HG02610 (cell line): ENCODE measurements around the gene C1orf159.
"Not testable (repeated sequence)": the region's sequence is repeated elsewhere in the genome, so short reads cannot be mapped to it uniquely, and the experiment has no call there.

Experiments
- ATAC-seq: cut with Tn5 transposase; IDR thresholded peaks from one replicate; pipeline ENCODE4 v1.9.1; 2021; ENCODE audit warnings: mild to moderate bottlenecking, moderate library complexity; ENCODE audit not compliant: unreplicated experiment

Gene C1orf159

DNA sequence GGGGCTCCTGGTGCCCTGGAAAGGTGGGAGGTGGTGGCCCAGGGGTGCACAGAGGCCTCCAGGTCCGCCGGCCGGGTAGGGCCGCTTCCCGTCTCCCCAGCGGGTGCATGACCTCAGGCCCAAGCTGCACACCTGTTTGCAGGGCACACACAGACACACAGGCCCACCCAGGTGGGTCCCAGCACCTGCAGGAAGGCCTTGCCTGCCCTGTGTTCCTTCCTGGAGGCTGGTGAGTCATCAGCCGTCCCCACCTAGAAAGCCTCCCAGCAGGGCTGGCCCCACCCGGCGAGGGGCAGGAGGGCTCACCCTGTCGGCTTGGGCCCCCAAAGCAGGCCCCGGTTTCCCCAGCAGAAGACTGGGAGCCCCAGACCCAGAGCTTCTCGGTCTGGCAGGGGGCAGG lies 34.2 kb upstream of the C1orf159 start:
- ATAC-seq = no peak

DNA sequence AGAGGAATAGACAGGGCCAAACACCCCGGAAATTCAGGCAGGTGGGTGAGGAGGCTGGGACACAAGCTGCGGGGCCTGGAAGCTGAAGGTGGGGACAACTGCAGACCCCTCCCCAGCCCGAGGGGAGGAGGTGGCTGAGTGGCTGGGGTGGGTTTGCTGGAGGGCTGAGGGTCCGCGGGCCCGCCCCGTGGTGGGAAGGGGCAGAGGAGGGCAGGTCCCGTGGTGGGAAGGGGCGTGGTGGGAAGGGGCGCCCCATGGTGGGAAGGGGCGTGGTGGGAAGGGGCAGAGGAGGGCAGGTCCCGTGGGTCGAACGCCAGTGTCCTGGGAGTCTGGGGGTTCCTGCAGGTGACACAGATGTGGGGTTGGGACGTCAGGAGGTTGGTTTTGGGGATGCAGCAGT lies 33.5 kb upstream of the C1orf159 start:
- ATAC-seq = no peak

GRCh38 chr1:1148569-1148968 lies 32.7 kb upstream of the C1orf159 start:
- no peak for ATAC-seq

DNA sequence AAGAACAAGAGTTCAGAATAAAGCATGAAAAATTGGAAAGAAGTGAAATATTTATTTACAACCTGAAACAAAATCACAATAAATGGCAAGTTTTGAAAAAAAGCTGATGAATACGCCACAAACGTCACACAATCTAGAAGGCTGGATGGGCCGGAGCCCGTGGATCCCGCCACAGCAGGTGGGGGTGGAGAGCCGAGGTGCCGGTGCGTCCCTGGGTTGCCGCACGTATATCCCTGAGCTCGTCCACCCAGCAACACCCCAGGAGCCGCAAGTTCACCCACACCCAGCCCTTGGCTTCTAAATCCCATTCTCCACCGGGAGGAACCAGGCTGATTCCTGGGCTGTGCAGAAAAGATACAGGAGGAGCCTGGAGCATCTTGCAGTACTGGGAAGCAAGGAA lies 32.2 kb upstream of the C1orf159 start:
- ATAC-seq = no peak

GRCh38 chr1:1146596-1146995 lies 30.7 kb upstream of the C1orf159 start:
- ATAC-seq = no peak

DNA sequence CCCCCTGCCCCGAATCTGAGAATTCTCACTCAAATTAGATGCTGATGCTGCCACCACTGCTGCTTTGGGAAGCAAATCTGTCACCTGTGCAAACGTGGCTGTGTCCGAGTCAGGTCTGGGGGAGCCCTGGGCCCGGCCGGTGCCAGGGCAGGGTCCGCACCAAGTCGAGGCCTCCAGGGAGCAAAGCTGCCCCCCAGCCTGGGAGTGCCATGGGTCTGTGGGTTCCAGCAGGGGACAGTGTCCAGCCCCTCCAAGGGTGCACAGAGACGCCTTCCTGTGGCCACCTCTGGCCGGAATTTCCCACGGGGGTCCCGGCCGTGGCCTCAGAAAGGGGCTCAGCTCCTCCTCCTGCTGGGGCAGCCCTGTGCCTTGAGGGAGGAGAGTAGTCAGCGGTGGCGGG lies 30.1 kb upstream of the C1orf159 start:
- no peak for ATAC-seq

GRCh38 chr1:1145547-1145914 lies 29.6 kb upstream of the C1orf159 start:
- no peak for ATAC-seq

- ATAC-seq = no peak
These were observed 29.1 kb upstream of the C1orf159 start for GRCh38 chr1:1144843-1145546.

DNA sequence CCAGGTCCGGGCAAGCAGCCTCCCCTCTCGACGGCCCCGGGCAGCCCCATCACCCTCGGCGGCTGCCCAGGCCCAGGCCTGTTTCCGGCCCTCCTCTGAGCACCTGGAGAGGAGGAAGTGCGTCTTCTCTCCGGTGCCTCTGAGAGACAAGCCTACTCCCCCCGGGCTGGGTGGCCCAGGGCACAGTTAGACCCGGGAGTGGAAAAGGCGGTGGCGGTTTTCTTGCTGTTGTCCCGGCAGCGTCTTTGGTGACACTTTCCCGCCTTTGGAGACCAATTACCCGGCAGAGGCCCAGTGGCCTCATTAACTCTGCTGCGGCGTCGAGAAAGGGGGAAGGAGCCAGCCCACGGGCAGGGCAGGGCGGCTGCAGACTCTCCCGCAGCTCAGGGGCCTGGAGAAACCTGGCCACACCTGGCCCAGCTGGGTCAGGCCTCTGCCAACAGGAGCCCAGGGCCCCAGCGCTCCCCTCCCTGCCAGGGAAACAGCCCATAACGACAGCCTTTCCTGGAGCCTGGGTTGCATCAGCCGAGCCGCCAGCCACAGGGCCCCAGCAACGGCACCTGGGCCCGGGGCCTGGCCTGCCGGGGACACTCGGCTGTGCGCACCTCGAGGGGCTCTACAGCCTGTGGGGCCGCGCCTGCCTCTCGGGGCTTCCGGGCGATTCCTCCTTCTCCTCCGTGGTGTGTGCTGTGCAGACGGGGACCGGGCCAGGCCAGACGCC lies 28.4 kb upstream of the C1orf159 start:
- ATAC-seq = no peak

GRCh38 chr1:1143636-1144035 lies 27.7 kb upstream of the C1orf159 start:
- no peak for ATAC-seq

- no peak for ATAC-seq
These were observed 27.0 kb upstream of the C1orf159 start for GRCh38 chr1:1142844-1143243.

DNA sequence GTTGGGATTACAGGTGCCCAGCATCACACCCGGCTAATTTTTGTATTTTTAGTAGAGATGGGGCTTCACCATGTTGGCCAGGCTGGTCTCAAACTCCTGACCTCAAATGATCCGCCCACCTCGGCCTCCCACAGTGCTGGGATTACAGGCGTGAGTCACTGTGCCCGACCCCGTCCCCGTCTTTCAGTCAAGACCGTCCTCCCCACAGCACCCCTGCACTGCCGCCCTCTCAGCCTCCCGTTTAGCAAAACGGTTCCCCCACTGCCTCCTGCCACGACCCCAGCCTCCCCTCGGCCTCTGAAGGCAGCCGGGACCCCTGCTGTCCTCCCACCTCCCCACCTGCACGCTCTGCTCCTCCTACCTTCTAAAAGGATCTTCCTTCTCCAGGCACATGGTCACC lies 26.5 kb upstream of the C1orf159 start:
- not testable (repeated sequence) for ATAC-seq

- no peak for ATAC-seq
These were observed 26.0 kb upstream of the C1orf159 start for GRCh38 chr1:1141911-1142250.

GRCh38 chr1:1141244-1141910 lies 25.5 kb upstream of the C1orf159 start:
- ATAC-seq = no peak

DNA sequence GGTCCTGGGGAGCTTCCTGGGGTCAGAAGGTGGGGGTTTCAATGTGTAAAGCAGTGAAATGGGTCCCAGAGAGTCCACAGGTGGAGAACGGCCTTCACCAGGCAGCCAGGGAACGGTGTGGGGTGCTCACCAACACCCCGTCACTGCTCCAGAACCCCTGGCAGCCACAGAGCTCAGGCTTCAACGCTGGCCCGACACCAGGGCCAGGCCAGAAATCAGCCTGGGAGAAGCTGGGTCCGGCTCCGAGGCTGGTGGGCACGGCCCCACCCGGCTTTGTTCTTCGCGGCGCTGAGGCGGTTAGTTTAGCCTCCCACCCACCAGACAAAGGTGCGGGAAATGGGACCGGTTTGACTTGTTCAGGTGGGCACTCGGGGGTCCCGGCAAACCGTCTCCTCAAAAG lies 24.8 kb upstream of the C1orf159 start:
- ATAC-seq = no peak

- ATAC-seq = no peak
These were observed 21.6 kb upstream of the C1orf159 start for GRCh38 chr1:1137256-1138045.

DNA sequence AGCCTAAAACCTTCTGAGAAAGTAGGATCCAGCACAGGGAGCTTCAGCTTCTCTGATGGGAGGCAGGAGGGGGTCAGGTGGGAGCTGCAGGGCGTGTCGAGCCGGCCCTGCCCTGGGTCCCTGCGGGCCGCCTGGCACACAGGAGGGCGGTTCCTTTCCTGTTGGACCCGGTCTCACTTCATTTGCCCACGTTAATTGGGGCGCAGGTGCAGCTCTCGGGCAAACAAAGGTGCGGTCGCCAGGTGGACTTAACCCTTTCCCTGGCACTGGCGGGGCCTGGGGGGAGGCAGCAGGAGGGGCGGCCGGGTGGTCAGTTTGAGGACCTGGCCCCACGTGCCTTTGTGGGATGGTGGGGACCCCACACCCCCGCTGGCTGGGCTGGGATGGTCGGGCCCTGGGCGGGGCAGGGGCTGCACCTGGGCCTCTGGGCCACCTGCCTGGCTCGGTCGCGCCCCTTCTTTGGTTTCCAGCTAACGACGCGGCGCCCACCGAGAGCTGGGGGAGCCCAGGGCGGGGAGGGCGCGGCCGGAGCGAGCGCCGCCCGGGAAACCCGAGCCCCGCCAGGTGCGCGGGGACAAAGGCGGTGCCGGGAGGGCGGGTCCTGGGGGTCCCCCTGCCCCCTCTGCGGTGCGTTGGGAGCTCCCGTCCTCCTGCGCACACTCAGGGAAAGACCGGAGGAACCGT lies 20.8 kb upstream of the C1orf159 start:
- ATAC-seq = no peak

- ATAC-seq = no peak
These were observed 19.6 kb upstream of the C1orf159 start for GRCh38 chr1:1135339-1136136.

- no peak for ATAC-seq
These were observed 18.5 kb upstream of the C1orf159 start for GRCh38 chr1:1134300-1134970.
